Sciatic nerve (tissue), 2 donors: ENCODE results near the gene SMIM29. TPM values are rescaled to one million over a fixed set of nuclear protein-coding genes. Genes with fewer than 3 reads are reported as not detected.

ENCODE experiments used
- ATAC-seq: fragments of 200-7000 bp; cut with Tn5 transposase; one replicate; pipeline ENCODE4 v1.9.1; 2020; ENCODE audit warnings: mild to moderate bottlenecking, moderate library complexity
- DNase-seq: peaks from one replicate; pipeline ENCODE4 v3.0.0-alpha.2; 2020; ENCODE audit warnings: low spot score
- intact Hi-C: fragments of 100-400 bp; cut with DNase I; formaldehyde crosslinking; loops from one replicate; pipeline ENCODE4 v1.14.2; 2022
- microRNA-seq: library from miRNA; unstranded; fragments of <30 nt; microRNA quantifications from one replicate; pipeline ENCODE4 v1.2.0, GENCODE V29; 2020
- total RNA-seq: library from RNA; stranded (reverse); fragmentation: NEBNext Ultra II Directional; extraction: Animal tissue kit (Norgen Biotek cat#: 25700); gene quantifications from one replicate; pipeline ENCODE4 v1.2.1, GENCODE V29; 2021
- donor health status: DM: no; HTN: no; CAD: no.
- donor health status: DM: no; HTN: no; CAD: no.

Gene SMIM29
- total RNA-seq, 1 donor from 2014 or later, result 31.6 TPM

DNA sequence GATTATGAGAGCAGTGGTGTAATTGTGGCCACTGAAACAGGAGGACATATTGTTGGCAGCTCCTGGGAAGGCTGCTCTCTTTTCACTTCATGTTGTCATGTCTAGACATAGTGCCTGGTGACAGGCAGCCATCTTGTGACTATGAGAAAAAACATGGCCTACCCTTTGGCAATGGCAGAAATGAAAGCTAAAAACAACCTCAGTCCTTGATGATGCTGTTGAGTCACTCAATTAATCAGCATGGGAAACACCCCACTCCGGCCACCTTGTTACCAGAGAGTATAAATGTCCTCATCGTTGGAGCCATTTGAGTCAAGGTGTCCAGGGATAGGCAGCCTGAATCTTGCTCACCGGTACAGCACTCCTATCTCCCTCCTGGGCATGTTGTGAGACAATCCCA lies 43.3 kb downstream of the SMIM29 start:
- no peak for ATAC-seq
- intact Hi-C loops, result no loop called here

DNA sequence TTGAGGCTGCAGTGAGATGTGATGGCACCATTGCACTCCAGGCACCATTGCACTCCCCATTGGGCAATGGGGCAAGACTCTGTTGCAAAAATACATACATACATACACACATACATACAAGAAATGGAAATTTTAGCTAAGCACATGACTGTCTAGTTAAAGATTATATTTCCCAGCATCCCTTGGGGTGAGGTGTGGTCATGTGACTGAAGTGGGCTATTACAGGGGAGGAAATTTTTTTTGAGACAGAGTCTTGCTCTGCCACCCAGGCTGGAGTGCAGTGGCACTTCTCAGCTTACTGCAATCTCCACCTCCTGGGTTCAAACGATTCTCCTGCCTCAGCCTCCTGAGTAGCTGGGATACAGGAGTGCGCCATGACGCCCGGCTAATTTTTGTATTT lies 44.1 kb downstream of the SMIM29 start:
- no peak for DNase-seq
- no peak for ATAC-seq
- intact Hi-C loops, result no loop called here

More for the DNA sequence above, 43.3 kb downstream of the SMIM29 start:
- DNase-seq, result no peak

DNA sequence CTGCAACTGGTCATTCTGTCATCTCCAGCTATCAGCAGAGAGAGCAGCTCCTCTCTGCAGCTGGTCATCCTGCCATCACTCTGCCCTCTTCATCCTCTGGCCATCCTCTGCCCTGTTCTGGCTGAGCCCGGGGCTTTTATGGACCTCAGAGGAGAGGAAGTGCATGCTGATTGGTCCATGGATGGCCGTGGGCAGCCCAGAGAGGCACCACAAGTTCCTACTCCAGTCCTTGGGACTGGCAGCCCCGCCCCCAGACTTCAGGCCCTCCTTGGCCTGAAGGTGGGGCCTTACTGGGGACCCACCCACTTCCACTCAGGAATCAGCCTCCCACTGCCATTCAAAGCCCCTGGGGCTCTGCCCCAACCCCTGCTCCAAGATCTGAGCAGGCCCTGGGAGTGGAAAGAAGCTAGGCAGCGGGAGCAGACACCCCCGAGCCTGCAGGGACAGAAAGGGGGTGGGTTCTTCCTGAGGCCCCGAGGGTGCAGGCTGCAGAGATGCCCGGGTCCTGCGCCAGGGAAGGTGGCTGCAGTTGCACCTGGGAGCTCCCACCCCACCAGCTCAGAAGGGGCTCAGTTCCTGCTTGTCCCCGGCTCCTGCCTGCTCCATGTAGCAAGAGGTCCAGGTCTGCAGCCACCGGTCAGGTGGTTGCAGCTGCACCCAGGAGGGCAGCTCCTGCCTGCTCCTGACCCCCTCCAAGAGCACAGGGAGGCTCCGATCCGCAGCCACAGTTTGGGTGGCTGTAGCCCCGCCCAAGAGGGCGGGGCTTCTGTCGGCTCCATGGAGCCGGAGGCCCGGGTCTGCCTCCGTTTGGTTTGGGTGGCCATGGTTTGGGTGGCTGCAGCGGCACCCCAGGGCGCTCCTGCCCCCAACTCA lies 46.2 kb downstream of the SMIM29 start:
- ATAC-seq (no peak), DNase-seq (no peak)
- intact Hi-C loops, result no loop called here

DNA sequence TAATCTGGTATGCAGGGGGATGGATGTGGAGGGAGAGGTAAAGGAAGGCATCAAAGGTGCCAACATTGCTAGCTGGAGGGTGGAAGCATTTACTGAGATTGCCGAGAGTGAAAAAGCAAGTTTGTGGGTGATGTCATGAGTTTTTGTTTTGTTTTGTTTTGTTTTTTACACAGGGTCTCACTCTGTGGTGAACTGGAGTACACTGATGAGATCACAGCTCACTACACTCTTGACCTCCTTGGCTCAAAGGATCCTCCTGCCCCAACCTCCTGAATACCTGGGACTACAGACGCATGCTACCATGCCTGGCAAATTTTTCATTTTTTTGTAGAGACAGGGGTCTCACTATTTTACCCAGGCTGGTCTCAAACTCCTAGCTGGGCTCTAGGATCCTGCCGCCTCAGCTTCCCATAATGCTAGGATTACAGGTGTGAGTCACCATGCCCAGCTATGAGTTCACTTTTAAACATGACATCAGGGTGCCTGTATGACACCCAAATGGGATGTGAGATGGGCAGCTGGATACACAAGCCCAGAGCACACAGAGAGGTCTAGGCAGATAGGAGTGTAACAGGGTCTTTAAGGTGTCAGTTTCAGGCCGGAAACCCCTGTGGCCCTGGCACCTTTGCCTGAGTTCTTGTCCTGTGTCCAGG lies 47.2 kb downstream of the SMIM29 start:
- intact Hi-C loops, result no loop called here
- ATAC-seq, result no peak
- no peak for DNase-seq

DNA sequence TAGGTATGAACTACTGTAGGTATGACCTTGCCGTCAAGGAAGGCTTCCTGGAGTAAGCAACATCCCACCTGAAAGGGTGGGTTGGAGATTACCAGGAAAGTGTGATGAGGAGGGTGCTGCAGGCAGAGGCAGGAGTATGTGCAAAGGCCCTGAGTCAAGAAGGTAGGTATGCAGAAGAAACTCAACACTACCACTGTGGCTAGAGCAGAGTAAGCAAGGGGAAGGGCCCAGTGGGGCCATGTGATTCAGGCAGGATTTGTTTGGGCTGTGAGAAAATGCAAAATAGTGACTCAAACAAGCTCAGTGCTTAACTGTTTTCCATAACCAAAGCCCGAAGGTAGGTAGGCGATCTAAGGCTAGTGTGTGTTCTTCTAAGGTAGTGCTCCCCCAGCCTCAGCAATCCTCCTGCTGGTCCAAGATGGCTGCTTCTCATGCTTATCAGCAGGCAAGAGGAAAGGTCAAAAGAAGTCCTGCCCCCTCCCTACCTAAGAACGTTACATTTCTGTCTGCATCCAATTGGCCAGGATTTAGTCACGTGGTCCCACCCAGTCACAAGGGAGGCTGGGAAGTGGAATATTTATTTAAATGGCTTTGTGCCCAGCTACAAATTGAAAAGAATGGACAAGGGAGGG lies 48.4 kb downstream of the SMIM29 start:
- DNase-seq (no peak), ATAC-seq (no peak)
- intact Hi-C loops, result no loop called here

DNA sequence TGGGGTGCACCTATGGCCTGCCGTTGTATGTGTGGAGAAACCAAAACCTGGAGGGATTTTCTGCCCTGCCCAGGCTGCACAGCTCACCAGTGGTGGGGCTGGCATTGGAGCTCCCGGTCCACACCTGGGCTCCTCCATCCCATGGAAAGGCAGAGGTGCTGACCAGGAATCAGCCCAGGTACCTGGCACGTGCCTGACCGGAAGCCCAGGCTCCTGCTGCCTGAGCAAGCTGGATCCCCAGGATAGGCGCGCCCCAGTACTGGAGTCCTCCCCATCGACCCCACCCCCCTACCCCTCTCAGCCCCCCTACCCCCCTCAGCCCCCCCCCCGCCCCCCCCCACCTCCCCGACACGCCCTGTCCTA lies 52.0 kb downstream of the SMIM29 start:
- DNase-seq (no peak), ATAC-seq (no peak)
- intact Hi-C loops, result no loop called here

Small RNA genes lying within 50 kb of the gene (microRNA-seq; reads per million reads assigned to microRNA genes)
- not detected for gene MIR6835

Other genes with a start within 250 kb of the SMIM29 start
- gene GRM4, start 102.9 kb downstream of the SMIM29 start, total RNA-seq, result not detected
- gene HMGA1, start 12.1 kb downstream of the SMIM29 start, total RNA-seq, result 29.0 TPM
- 83.1 TPM for gene NUDT3, start 143.7 kb upstream of the SMIM29 start, total RNA-seq
- gene RPS10, start 177.1 kb upstream of the SMIM29 start, total RNA-seq, result 744 TPM
- 0.49 TPM for gene PACSIN1, start 217.1 kb upstream of the SMIM29 start, total RNA-seq